Bronchial epithelial cell (primary cell): ENCODE data around the gene TENM4. TPM values are rescaled to one million over a fixed set of nuclear protein-coding genes. Genes with fewer than 3 reads are reported as not detected.

ENCODE experiments used
- DNase-seq: peaks from one replicate; pipeline ENCODE4 v3.0.0-alpha.2; 2010; ENCODE audit warnings: low read depth
- FAIRE-seq: peaks from 2 replicates; lab custom pipeline; 2011; peaks lifted over from hg19 to GRCh38; lab: Jason Lieb, UNC
- H3K27me3 ChIP-seq: 2 replicates; pipeline ENCODE4 v1.5.1; 2011; ENCODE audit warnings: low read length; ENCODE audit not compliant: control insufficient read depth, insufficient read depth
- H3K36me3 ChIP-seq: 2 replicates; pipeline ENCODE4 v1.5.1; 2011; ENCODE audit warnings: low read length; ENCODE audit not compliant: control insufficient read depth, insufficient read depth
- H3K4me3 ChIP-seq: 2 replicates; pipeline ENCODE4 v1.5.1; 2011; ENCODE audit warnings: mild to moderate bottlenecking, low read depth, low read length, control low read depth
- total RNA-seq: library from RNA; depleted of rRNA; stranded (reverse); fragments of >200 nt; gene quantifications from 2 replicates; pipeline ENCODE4 v1.2.1, GENCODE V29; 2014
- TF ChIP-seq, protein P1 (sequence below): IDR thresholded peaks from 2 replicates; pipeline ENCODE4 v1.5.1; 2011; ENCODE audit warnings: mild to moderate bottlenecking, moderate library complexity, low read length, control low read depth, inconsistent platforms; ENCODE audit not compliant: insufficient read depth, severe bottlenecking

The TENM4 gene
- total RNA-seq, 1 donor from 2014 or later = 6.1 TPM

GRCh38 chr11:79070518-79070917 is 370.3 kb downstream of the TENM4 start:
- no peaks in the 10 kb centered on the region for H3K27me3 ChIP-seq
- no peak for FAIRE-seq

GRCh38 chr11:79069504-79069903 is 371.3 kb downstream of the TENM4 start:
- H3K27me3 ChIP-seq = no peaks in the 10 kb centered on the region
- DNase-seq (no peak), FAIRE-seq (no peak)
- H3K36me3 ChIP-seq = no peaks in the 10 kb centered on the region
- TF ChIP-seq, protein P1, sequence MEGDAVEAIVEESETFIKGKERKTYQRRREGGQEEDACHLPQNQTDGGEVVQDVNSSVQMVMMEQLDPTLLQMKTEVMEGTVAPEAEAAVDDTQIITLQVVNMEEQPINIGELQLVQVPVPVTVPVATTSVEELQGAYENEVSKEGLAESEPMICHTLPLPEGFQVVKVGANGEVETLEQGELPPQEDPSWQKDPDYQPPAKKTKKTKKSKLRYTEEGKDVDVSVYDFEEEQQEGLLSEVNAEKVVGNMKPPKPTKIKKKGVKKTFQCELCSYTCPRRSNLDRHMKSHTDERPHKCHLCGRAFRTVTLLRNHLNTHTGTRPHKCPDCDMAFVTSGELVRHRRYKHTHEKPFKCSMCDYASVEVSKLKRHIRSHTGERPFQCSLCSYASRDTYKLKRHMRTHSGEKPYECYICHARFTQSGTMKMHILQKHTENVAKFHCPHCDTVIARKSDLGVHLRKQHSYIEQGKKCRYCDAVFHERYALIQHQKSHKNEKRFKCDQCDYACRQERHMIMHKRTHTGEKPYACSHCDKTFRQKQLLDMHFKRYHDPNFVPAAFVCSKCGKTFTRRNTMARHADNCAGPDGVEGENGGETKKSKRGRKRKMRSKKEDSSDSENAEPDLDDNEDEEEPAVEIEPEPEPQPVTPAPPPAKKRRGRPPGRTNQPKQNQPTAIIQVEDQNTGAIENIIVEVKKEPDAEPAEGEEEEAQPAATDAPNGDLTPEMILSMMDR = no peak
- H3K4me3 ChIP-seq = no peak overlapping the region

More at GRCh38 chr11:79070518-79070917, 370.3 kb downstream of the TENM4 start:
- TF ChIP-seq, protein P1 = no peak
- no peak for DNase-seq
- Histone ChIP-seq H3K4me3 (no peak overlapping the region), H3K36me3 (no peaks in the 10 kb centered on the region)

DNA sequence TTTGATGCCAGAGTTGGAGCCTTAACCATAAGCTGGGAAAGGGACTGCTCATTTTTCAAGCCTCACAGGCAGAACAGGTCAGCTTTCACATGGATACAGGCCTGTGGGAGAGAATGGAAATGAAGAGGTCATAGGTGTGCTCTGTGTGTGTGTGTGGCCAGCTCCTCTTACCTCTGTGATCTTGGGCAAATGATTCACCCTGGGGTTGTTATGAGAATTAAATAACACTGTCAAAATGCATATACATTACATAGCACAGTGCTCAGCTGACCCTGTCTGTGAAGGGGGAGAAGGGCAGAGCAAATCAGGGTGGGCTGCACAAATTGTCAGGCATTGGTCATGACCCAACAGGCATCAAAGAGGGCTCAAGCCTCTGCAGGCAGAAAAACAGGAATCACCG is 372.5 kb downstream of the TENM4 start:
- no peak for FAIRE-seq
- Histone ChIP-seq H3K36me3 (no peaks in the 10 kb centered on the region), H3K27me3 (no peaks in the 10 kb centered on the region), H3K4me3 (no peak overlapping the region)
- TF ChIP-seq, protein P1 = no peak
- DNase-seq = no peak

DNA sequence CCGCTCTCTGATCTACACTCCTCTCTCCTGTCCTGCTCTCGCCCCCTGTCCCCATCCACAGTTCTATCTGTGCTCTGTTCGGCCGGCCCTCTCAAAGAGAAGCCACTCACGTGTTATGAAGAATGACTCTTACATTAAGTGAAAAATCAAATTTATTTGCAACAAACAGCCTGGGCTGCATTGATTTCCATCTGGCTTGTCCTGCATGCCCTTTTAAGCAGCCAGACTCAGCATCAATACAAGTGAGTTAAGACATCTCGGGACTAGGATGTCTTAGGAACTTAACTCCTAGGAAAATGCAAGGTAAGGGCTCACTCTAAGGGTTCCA is 373.5 kb downstream of the TENM4 start:
- TF ChIP-seq, protein P1 = no peak
- DNase-seq = no peak
- no peaks in the 10 kb centered on the region for H3K27me3 ChIP-seq
- FAIRE-seq = no peak
- no peak overlapping the region for H3K4me3 ChIP-seq
- no peaks in the 10 kb centered on the region for H3K36me3 ChIP-seq

DNA sequence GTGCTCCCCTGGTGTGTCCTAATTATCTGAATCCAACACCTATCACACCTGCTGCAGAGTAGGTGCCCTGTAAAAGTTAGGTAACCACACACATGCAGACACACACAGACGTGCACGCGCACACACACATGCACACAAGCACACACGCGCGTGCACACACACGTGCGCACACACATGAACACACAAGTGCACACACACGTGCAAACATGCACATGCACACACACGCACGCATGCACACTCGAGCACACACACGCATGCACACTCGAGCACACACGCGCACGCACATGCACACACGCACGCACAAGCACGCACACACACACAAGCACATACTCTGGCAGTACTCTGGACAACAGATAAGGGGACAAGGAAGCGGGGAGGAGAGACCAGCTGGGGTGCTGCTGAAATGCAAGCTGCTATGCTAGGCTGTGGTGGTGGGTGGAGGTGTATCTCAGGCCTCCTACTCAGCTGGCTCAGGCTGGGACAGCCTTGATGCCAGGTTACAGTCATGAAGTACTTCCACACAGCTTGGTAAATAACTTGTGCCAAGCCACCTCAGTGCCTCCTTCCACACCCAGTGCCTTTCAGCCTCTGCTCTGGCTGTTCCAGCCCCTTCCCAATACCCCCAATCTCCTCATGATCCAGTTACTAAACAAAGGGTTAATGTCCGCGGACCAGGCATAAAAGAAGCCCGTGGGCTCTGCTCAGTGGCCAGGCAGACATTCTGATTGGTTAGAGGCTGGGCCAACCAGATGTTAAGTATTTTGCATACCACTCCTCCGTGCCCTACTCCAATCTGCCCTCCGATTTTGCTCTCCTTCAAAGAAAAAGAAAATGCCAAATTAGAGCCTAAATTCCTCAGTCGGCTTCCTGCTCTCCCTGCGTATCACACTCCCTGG is 374.1 kb downstream of the TENM4 start:
- TF ChIP-seq, protein P1 = no peak
- no peak overlapping the region for H3K4me3 ChIP-seq
- DNase-seq (no peak), FAIRE-seq (peak; percentile 82)
- no peaks in the 10 kb centered on the region for H3K27me3 ChIP-seq
- H3K36me3 ChIP-seq = no peaks in the 10 kb centered on the region
